Measurements from ENCODE around the gene MBOAT1. TPM values are rescaled to one million over a fixed set of nuclear protein-coding genes. Genes with fewer than 3 reads are reported as not detected.

MBOAT1 gene
- total and polyA plus RNA-seq, 12 donors, result 1.5 to 7.9 (median 3.8) TPM

DNA sequence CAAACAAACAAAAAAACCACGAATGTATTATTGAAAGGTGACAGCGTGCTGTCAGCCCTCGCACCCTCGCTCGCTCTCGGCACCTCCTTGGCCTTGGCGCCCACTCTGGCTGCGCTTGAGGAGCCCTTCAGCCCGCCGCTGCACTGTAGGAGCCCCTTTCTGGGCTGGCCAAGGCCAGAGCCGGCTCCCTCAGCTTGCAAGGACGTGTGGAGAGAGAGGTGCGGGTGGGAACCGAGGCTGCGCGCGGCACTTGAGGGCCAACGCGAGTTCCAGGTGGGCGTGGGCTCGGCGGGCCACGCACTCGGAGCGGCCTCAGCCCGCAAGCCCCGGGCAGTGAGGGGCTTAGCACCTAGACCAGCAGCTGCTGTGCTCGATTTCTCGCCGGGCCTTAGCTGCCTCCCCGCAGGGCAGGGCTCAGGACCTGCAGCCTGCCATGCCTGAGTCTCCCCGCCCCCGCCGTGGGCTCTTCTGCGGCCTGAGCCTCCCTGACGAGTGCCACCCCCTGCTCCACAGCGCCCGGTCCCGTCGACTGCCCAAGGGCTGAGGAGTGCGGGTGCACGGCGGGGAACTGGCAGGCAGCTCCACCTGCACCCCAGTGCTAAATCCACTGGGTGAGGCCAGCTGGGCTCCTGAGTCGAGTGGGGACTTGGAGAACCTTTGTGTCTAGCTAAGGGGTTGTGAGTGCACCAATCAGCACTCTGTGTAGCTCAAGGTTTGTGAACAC lies 20.9 kb upstream of the MBOAT1 start:
- 97% methylated on average over 39 to 44 of the region's 44 CpGs for WGBS, 2 donors
- H3K4me1 ChIP-seq, result no peaks in the 10 kb centered on the region
- TF ChIP-seq, protein P1, sequence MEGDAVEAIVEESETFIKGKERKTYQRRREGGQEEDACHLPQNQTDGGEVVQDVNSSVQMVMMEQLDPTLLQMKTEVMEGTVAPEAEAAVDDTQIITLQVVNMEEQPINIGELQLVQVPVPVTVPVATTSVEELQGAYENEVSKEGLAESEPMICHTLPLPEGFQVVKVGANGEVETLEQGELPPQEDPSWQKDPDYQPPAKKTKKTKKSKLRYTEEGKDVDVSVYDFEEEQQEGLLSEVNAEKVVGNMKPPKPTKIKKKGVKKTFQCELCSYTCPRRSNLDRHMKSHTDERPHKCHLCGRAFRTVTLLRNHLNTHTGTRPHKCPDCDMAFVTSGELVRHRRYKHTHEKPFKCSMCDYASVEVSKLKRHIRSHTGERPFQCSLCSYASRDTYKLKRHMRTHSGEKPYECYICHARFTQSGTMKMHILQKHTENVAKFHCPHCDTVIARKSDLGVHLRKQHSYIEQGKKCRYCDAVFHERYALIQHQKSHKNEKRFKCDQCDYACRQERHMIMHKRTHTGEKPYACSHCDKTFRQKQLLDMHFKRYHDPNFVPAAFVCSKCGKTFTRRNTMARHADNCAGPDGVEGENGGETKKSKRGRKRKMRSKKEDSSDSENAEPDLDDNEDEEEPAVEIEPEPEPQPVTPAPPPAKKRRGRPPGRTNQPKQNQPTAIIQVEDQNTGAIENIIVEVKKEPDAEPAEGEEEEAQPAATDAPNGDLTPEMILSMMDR (IDR thresholded peaks at IDR 0.05), result no peak
- H3K9me3 ChIP-seq, result no peaks in the 10 kb centered on the region
- ATAC-seq, result no peak
- H3K27me3 ChIP-seq, result no peaks in the 10 kb centered on the region
- no peak overlapping the region for H3K27ac ChIP-seq
- DNase-seq, result no peak
- H3K36me3 ChIP-seq, result no peaks in the 10 kb centered on the region
- no peak overlapping the region for H3K4me3 ChIP-seq
- intact Hi-C loops (cut with DNase I), result no loop called here

DNA sequence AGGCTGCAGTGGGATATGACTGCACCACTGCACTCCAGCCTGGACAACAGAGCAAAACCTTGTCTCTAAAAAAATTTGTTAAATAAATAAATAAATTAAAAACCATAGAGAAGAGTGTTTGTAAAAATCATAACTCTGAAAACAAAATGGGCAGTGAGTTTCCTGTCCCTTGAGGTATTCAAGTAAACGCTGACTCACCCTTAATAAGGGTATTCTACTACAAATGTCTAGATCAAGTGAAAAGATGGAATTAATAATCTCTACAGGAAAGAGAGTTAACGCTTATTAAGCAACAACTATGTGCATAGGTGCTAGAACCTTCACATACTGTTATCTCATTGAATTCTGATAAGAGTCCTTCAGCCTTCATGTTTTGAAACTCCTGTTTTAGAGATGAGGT lies 19.9 kb upstream of the MBOAT1 start:
- Histone ChIP-seq H3K36me3 (no peaks in the 10 kb centered on the region), H3K9me3 (no peaks in the 10 kb centered on the region), H3K4me3 (no peak overlapping the region), H3K27me3 (no peaks in the 10 kb centered on the region), H3K27ac (no peak overlapping the region), H3K4me1 (no peaks in the 10 kb centered on the region)
- TF ChIP-seq, protein P1 (IDR thresholded peaks at IDR 0.05), result no peak
- intact Hi-C loops (cut with DNase I), result no loop called here
- ATAC-seq (no peak), DNase-seq (no peak)
- WGBS, 2 donors, result 96 to 97% methylated on average over 2 of the region's 2 CpGs

DNA sequence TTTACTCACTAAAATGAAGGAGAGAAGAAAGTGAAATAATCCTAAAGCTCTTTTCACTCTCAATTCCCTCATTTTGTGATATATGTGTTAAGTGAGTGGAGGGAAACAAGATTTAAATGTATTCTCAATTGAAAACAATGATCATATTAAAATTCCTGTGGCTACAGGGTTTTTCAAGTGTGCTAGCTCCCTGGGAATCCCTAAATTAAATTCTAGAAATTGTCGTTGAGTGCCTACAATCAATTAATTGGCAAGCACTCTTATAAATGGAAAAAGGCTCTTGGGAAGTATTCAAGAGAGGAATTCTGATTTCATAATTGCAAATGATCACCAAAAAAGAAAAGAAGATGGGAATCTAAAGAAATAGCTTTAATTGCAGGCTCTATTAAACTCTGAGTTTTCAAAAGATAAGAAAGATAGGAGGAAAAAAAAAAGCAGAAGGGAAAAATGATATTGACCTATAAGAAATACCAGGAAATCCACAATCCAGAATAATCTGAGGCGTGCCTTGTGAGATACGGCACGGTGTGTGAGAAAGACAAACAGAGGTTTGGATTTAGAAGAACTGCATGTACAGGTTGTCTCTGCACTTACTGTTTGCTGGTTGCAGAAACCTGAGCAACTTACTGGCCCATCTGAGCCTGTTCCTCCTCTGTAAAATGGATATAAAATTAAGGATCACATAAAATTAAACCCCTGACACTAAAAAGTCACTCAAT lies 18.3 kb upstream of the MBOAT1 start:
- intact Hi-C loops (cut with DNase I), result no loop called here
- H3K9me3 ChIP-seq, result no peaks in the 10 kb centered on the region
- no peaks in the 10 kb centered on the region for H3K4me1 ChIP-seq
- no peak overlapping the region for H3K27ac ChIP-seq
- no peaks in the 10 kb centered on the region for H3K27me3 ChIP-seq
- no peak overlapping the region for H3K4me3 ChIP-seq
- DNase-seq, result no peak
- H3K36me3 ChIP-seq, result no peaks in the 10 kb centered on the region
- ATAC-seq, result no peak
- TF ChIP-seq, protein P1 (IDR thresholded peaks at IDR 0.05), result no peak
- 87 to 90% methylated on average over 4 of the region's 4 CpGs for WGBS, 2 donors

DNA sequence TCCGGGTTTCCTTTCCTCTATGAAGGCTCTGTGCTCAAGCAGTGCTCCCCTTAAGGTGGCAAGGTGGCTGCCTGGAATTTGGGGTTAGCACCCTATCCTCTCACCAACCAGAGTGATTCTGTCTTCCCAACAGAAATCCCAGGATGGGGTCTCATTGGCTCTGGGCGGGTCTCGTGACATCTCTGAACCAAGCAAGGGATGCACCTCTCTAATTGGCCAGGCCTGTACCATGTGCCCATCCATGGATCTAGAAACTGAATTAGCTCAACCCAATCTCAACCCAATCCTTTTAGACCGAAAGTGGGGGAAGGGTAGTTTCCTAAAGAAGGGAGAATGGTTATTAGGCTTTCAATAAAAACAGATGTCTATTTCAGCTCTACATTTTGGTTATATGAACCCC lies 17.6 kb upstream of the MBOAT1 start:
- TF ChIP-seq, protein P1 (IDR thresholded peaks at IDR 0.05), result no peak
- H3K27ac ChIP-seq, result no peak overlapping the region
- DNase-seq, result no peak
- H3K4me3 ChIP-seq, result no peak overlapping the region
- intact Hi-C loops (cut with DNase I), result no loop called here
- ATAC-seq, result no peak
- H3K27me3 ChIP-seq, result no peaks in the 10 kb centered on the region
- H3K4me1 ChIP-seq, result no peaks in the 10 kb centered on the region
- WGBS, 2 donors, result 92 to 93% methylated on average over 4 of the region's 4 CpGs
- H3K36me3 ChIP-seq, result no peaks in the 10 kb centered on the region
- H3K9me3 ChIP-seq, result no peaks in the 10 kb centered on the region

Data from heart right ventricle (tissue), 16 donors.